ENCODE measurements around the gene LRRC75A. TPM values are rescaled to one million over a fixed set of nuclear protein-coding genes. Genes with fewer than 3 reads are reported as not detected.
A peak's percentile ranks its signal among the peaks of the same experiment; 100 is the strongest.
"Not testable (repeated sequence)": the region's sequence is repeated elsewhere in the genome, so short reads cannot be mapped to it uniquely, and the experiment has no call there.

LRRC75A gene
- total and polyA plus RNA-seq, 7 experiments from 2014 or later: 0.92 to 5.2 (median 3.3) TPM

DNA sequence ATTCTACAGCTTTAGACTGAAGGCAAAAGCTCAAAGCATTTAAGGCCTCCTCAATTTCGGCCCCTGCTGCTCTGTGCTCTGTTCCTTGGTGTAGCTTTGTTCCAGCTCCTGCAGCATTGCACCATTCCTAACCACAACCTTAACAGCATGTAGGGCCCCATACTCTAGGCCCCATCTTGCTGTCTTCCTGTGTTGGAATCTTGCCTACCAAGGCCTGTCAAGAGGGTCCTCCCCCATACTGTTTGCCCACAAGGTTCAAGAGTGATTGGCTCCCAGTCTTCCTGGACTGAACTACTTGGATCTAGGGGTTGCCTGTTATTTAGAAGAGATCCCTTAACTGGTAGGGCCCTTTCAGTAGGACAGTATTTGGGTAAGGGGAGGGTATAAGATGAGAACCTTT is 49.9 kb downstream of the LRRC75A start:
- peaks cover 27 to 41% of the 10 kb centered on the region in 2 donors for H3K4me1 ChIP-seq (ENCODE audit: control insufficient read depth in 2 of 2, insufficient read depth in 2 of 2, low read length in 2 of 2)
- no peak for DNase-seq
- Mint-ChIP-seq H3K4me3 (peak overlapping the region in 8 of 10 donors; percentile 34 to 61 (median 54)), H3K27me3 (no peaks in the 10 kb centered on the region), H3K4me1 (peaks cover 28 to 57% (median 49%) of the 10 kb centered on the region in 7 donors), H3K36me3 (peaks cover 0 to 44% (median 22%) of the 10 kb centered on the region in 5 donors), H3K9me3 (no peaks in the 10 kb centered on the region), H3K27ac (peak overlapping the region in 6 of 9 donors; percentile 12 to 70 (median 56))
- CTCF ChIA-PET: interaction anchor here (1.0 to 2.2 kb wide), 3 partner anchors 9 to 94 kb away, joined by 3 to 9 read pairs (median 6); no protein-coding TSS in a partner anchor
- no peak for ATAC-seq
- no peak overlapping the region for H3K27ac ChIP-seq (ENCODE audit: low read depth, low read length)
- POLR2A ChIA-PET: interaction anchor here (1.1 to 4.7 kb wide), 2 partner anchors 11 to 26 kb away, joined by 4 to 55 read pairs; partner anchors contain the start of gene TRPV2
- intact Hi-C loops (cut with micrococcal nuclease): no loop called here
- no peaks in the 10 kb centered on the region for H3K27me3 ChIP-seq (ENCODE audit: control insufficient read depth in 2 of 2, insufficient read depth in 2 of 2, low read length in 2 of 2)
- no peak overlapping the region for H3K4me3 ChIP-seq (ENCODE audit: low read length)
- peaks cover 0 to 67% (median 15%) of the 10 kb centered on the region in 3 experiments for H3K36me3 ChIP-seq (ENCODE audit: control insufficient read depth in 2 of 3, insufficient read depth in 3 of 3, low read length in 3 of 3)
- no peaks in the 10 kb centered on the region for H3K9me3 ChIP-seq (ENCODE audit: control insufficient read depth in 2 of 3, low read length in 3 of 3)

DNA sequence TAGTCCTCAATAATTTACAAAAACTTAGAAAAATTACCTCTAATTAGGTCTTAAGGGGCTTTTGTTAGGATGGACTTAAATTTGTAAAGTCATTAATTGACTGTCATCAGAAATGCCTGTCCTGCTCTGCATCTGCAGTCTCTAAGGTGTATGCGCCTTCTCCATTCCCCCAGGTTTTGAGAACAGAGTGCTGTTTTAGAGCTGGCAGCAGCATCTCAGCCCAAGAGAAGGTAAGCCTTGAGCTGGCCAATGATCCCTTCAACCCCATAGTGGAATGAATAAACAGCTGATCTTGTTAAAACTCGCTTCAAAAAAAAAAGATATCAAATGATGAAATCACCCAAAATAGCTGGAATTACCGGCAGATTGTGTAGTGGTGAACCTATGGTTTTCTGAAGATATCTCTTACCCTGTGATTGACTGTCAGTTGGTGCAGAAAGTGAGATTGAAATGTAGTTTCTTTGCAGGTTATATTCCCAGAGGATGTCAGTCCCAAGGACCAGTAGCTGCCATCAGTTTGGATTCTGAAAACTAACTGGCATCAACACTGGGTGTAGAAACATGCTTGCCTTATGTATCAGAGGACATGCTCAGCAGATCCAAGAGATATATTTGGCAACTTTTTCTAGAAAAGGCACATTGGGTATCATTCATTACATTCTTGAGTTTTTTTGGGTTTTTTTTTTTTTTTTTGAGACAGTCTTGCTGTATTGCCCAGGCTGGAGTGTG is 50.9 kb downstream of the LRRC75A start:
- Mint-ChIP-seq H3K27me3 (no peaks in the 10 kb centered on the region), H3K4me1 (peaks cover 26 to 54% (median 49%) of the 10 kb centered on the region in 7 donors), H3K9me3 (no peaks in the 10 kb centered on the region), H3K4me3 (peak overlapping the region; percentile 45 to 100 (median 94)), H3K36me3 (peaks cover 0 to 38% (median 18%) of the 10 kb centered on the region in 5 donors), H3K27ac (peak overlapping the region in 6 of 9 donors; percentile 18 to 76 (median 52))
- DNase-seq (no peak), ATAC-seq (no peak)
- ChIA-PET CTCF (interaction anchor here (0.6 to 2.2 kb wide), 6 partner anchors 10 to 269 kb away, joined by 3 to 9 read pairs (median 5); partner anchors contain the start of gene TRPV2), POLR2A (interaction anchor here (0.7 to 4.7 kb wide), 4 partner anchors 10 to 119 kb away, joined by 4 to 55 read pairs (median 4); partner anchors contain the start of gene TRPV2)
- peaks cover 27 to 41% of the 10 kb centered on the region in 2 donors for H3K4me1 ChIP-seq (ENCODE audit: control insufficient read depth in 2 of 2, insufficient read depth in 2 of 2, low read length in 2 of 2)
- no peak overlapping the region for H3K4me3 ChIP-seq (ENCODE audit: low read length)
- H3K27ac ChIP-seq (ENCODE audit: low read depth, low read length): no peak overlapping the region
- H3K9me3 ChIP-seq (ENCODE audit: control insufficient read depth in 2 of 3, low read length in 3 of 3): no peaks in the 10 kb centered on the region
- no peaks in the 10 kb centered on the region for H3K27me3 ChIP-seq (ENCODE audit: control insufficient read depth in 2 of 2, insufficient read depth in 2 of 2, low read length in 2 of 2)
- peaks cover 0 to 60% (median 15%) of the 10 kb centered on the region in 3 experiments for H3K36me3 ChIP-seq (ENCODE audit: control insufficient read depth in 2 of 3, insufficient read depth in 3 of 3, low read length in 3 of 3)
- intact Hi-C loops (cut with micrococcal nuclease): no loop called here

DNA sequence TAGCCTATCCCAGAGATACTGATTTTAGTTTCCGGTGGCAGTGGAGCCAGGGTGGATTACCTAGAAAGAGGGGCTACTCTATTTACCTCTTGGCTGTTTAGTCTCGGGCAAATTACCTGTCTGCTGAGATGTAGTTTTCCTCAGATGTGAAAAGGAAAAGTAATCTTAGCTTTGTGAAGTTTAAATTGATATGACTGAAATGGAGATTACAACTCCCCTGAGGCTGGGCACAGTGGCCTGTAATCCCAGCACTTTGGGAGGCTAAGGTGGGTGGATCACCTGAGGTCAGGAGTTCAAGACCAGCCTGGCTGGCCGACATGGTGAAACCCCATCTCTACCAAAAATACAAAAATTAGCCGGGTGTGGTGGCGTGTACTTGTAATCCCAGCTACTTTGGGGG is 51.6 kb downstream of the LRRC75A start:
- ChIA-PET POLR2A (interaction anchor here (1.4 to 4.7 kb wide), 2 partner anchors 11 to 24 kb away, joined by 5 to 55 read pairs; partner anchors contain the start of gene TRPV2), CTCF (interaction anchor here (1.5 kb wide), 1 partner anchor 24 kb away, joined by 6 read pairs; the partner anchor contains the start of gene TRPV2)
- DNase-seq; intact Hi-C loops (cut with micrococcal nuclease); H3K27me3 ChIP-seq (ENCODE audit: control insufficient read depth in 2 of 2, insufficient read depth in 2 of 2, low read length in 2 of 2); H3K27me3 Mint-ChIP-seq; H3K9me3 Mint-ChIP-seq; H3K9me3 ChIP-seq (ENCODE audit: control insufficient read depth in 2 of 3, low read length in 3 of 3); ATAC-seq: not testable (repeated sequence)
- peaks cover 27 to 41% of the 10 kb centered on the region in 2 donors for H3K4me1 ChIP-seq (ENCODE audit: control insufficient read depth in 2 of 2, insufficient read depth in 2 of 2, low read length in 2 of 2)
- H3K4me3 ChIP-seq (ENCODE audit: low read length): peak overlapping the region; percentile 89
- Mint-ChIP-seq H3K36me3 (peaks cover 0 to 37% (median 17%) of the 10 kb centered on the region in 5 donors), H3K27ac (peak overlapping the region; percentile 91 to 100 (median 99)), H3K4me3 (peak overlapping the region; percentile 91 to 100 (median 100)), H3K4me1 (peaks cover 30 to 58% (median 49%) of the 10 kb centered on the region in 7 donors)
- H3K36me3 ChIP-seq (ENCODE audit: control insufficient read depth in 2 of 3, insufficient read depth in 3 of 3, low read length in 3 of 3): peaks cover 0 to 52% (median 15%) of the 10 kb centered on the region in 3 experiments
- peak overlapping the region; percentile 92 for H3K27ac ChIP-seq (ENCODE audit: low read depth, low read length)

DNA sequence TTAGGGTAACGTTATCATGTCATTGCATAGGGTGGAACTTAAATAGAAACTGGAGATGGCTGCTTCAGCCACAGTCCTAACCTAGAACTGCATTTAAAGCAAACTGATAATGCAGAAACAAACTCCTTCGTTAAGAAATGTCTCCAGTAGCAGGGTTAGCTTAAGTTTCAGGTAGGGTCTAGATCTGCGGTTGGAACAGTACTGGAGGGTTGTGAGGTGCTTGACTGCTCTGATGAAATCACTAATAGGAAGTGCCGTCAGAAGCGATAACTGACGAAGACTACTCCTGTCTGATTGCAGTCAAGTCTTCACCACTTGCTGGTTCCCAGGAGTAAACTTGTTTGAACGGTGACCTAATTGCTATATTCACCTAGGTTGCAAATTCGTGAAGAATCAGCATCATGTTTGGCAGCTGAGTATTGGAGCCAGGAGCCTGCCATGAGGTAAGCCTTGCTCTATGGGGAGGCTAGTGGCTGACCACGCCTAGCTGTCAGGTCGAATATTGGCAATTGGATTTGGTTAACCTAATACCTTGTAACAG is 52.1 kb downstream of the LRRC75A start:
- CTCF ChIA-PET: interaction anchor here (1.5 kb wide), 1 partner anchor 24 kb away, joined by 6 read pairs; the partner anchor contains the start of gene TRPV2
- no peaks in the 10 kb centered on the region for H3K27me3 Mint-ChIP-seq
- H3K4me1 Mint-ChIP-seq: peaks cover 30 to 59% (median 49%) of the 10 kb centered on the region in 7 donors
- H3K9me3 ChIP-seq (ENCODE audit: control insufficient read depth in 2 of 3, low read length in 3 of 3): no peaks in the 10 kb centered on the region
- intact Hi-C loops (cut with micrococcal nuclease): loop anchor here (1.0 to 10.0 kb wide), 8 partner anchors 52 to 845 kb away; partner anchors contain the start of genes CENPV (in 1 of the 2), COPS3 (in 1 of the 2), LRRC75A (in 1 of the 2) and PIGL (in 1 of the 2)
- POLR2A ChIA-PET: interaction anchor here (1.4 to 4.7 kb wide), 2 partner anchors 11 to 23 kb away, joined by 5 to 55 read pairs; partner anchors contain the start of gene TRPV2
- H3K27me3 ChIP-seq (ENCODE audit: control insufficient read depth in 2 of 2, insufficient read depth in 2 of 2, low read length in 2 of 2): no peaks in the 10 kb centered on the region
- peak overlapping the region; percentile 92 for H3K27ac ChIP-seq (ENCODE audit: low read depth, low read length)
- H3K36me3 Mint-ChIP-seq: peaks cover 0 to 37% (median 17%) of the 10 kb centered on the region in 5 donors
- peak overlapping the region; percentile 91 to 100 (median 100) for H3K4me3 Mint-ChIP-seq
- peaks cover 27 to 41% of the 10 kb centered on the region in 2 donors for H3K4me1 ChIP-seq (ENCODE audit: control insufficient read depth in 2 of 2, insufficient read depth in 2 of 2, low read length in 2 of 2)
- peak in 6 of 9 donors; percentile 29 to 78 (median 32) for DNase-seq
- H3K27ac Mint-ChIP-seq: peak overlapping the region; percentile 91 to 100 (median 99)
- H3K9me3 Mint-ChIP-seq: no peaks in the 10 kb centered on the region
- peak; percentile 13 for ATAC-seq
- H3K36me3 ChIP-seq (ENCODE audit: control insufficient read depth in 2 of 3, insufficient read depth in 3 of 3, low read length in 3 of 3): peaks cover 0 to 51% (median 15%) of the 10 kb centered on the region in 3 experiments
- H3K4me3 ChIP-seq (ENCODE audit: low read length): peak overlapping the region; percentile 89

DNA sequence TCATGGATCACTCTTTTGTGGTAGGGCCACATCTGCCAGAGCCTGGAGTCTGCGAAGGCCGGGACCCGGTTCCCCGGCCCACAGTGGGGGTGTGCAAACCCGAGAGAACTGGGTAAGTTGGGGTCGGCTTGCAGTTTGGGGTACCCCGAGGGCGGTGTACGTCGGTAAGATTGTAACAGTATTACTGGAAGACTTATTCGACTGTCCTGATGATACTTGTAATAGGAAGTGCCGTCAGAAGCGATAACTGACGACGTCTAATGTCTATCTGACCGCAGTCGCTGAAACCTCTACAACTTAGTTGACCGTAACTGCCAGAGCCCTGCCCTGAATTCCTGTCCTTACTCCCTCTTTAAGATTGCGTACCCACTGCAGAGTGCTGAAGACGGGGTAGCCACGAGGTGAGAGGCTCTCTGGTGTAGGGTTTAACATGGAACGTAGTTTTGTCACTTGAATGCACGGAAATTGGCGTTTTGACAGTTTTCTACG is 52.6 kb downstream of the LRRC75A start:
- ATAC-seq (peak; percentile 14), DNase-seq (peak in 4 of 9 donors; percentile 25 to 37 (median 28))
- intact Hi-C loops (cut with micrococcal nuclease): loop anchor here (1.0 to 10.0 kb wide), 8 partner anchors 53 to 845 kb away; partner anchors contain the start of genes CENPV (in 1 of the 2), COPS3 (in 1 of the 2), LRRC75A (in 1 of the 2) and PIGL (in 1 of the 2)
- peaks cover 30 to 59% (median 49%) of the 10 kb centered on the region in 7 donors for H3K4me1 Mint-ChIP-seq
- ChIA-PET POLR2A (interaction anchor here (0.7 to 4.7 kb wide), 8 partner anchors 12 to 1648 kb away, joined by 3 to 55 read pairs (median 9); partner anchors contain the start of genes CENPV, PEMT, TRPV2 and UBB), CTCF (no interaction called here)
- Histone ChIP-seq H3K4me1 (ENCODE audit: control insufficient read depth in 2 of 2, insufficient read depth in 2 of 2, low read length in 2 of 2) (peaks cover 27 to 41% of the 10 kb centered on the region in 2 donors), H3K27ac (ENCODE audit: low read depth, low read length) (peak overlapping the region; percentile 92), H3K36me3 (ENCODE audit: control insufficient read depth in 2 of 3, insufficient read depth in 3 of 3, low read length in 3 of 3) (peaks cover 0 to 46% (median 15%) of the 10 kb centered on the region in 3 experiments), H3K9me3 (ENCODE audit: control insufficient read depth in 2 of 3, low read length in 3 of 3) (no peaks in the 10 kb centered on the region), H3K27me3 (ENCODE audit: control insufficient read depth in 2 of 2, insufficient read depth in 2 of 2, low read length in 2 of 2) (no peaks in the 10 kb centered on the region), H3K4me3 (ENCODE audit: low read length) (peak overlapping the region; percentile 89)
- no peaks in the 10 kb centered on the region for H3K27me3 Mint-ChIP-seq
- no peaks in the 10 kb centered on the region for H3K9me3 Mint-ChIP-seq
- H3K36me3 Mint-ChIP-seq: peaks cover 0 to 37% (median 16%) of the 10 kb centered on the region in 5 donors
- peak overlapping the region; percentile 91 to 100 (median 99) for H3K27ac Mint-ChIP-seq
- peak overlapping the region; percentile 91 to 100 (median 100) for H3K4me3 Mint-ChIP-seq
